K562 (cell line): Measurements from ENCODE around the gene SYT1.

Experiments
- NFIC ChIP-seq: fragments of 450-650 bp; IDR thresholded peaks from 2 replicates; pipeline ENCODE4 v1.6.1; 2017; ENCODE audit warnings: mild to moderate bottlenecking, inconsistent platforms
- RFX5 ChIP-seq: IDR thresholded peaks from 2 replicates; pipeline ENCODE4 v1.6.1; 2011; ENCODE audit warnings: low read depth, mild to moderate bottlenecking, improper control_type of control experiment, low read length
- TF ChIP-seq, protein P1 (sequence below): sonication (generic); formaldehyde crosslinking; IDR thresholded peaks from 2 replicates; pipeline ENCODE4 v1.8.0; 2022; ENCODE audit warnings: missing genetic modification reagents, mild to moderate bottlenecking, borderline replicate concordance
- TF ChIP-seq, protein P2 (sequence below): sonication (generic); formaldehyde crosslinking; IDR thresholded peaks from 2 replicates; pipeline ENCODE4 v1.5.0; 2020; ENCODE audit warnings: missing genetic modification reagents
- TF ChIP-seq, protein P3 (sequence below): sonication (generic); IDR thresholded peaks from 2 replicates; pipeline ENCODE4 v1.6.1; 2016

DNA sequence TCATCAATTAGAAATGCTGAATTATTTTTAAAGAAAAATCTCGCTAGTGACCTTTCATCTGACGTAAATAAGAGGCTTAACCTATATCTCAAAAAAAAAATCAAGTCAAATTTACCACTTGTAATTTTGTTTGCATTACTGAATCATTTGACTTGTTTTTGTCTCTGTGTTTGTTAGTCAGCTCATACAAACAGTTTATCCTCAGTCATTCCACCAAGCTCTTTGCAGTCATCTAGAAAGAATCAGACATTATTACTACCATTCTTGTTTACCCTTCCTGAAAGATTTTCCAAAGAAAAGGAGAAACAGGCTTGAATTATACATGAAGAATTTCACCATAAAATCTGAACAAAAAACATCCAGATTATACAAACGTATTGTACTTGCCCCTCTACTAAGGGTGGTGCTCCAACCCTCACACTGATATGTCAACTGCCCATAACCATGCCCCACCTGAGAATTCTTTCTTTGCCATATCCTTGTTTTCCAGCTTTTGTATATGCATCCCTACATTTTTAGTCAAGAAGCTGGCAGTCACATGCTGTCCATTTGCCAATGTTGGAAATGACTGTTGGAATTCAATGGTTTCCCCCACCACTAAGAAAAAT, 569.0 kb downstream of the SYT1 start:
- TF ChIP-seq, protein P1, sequence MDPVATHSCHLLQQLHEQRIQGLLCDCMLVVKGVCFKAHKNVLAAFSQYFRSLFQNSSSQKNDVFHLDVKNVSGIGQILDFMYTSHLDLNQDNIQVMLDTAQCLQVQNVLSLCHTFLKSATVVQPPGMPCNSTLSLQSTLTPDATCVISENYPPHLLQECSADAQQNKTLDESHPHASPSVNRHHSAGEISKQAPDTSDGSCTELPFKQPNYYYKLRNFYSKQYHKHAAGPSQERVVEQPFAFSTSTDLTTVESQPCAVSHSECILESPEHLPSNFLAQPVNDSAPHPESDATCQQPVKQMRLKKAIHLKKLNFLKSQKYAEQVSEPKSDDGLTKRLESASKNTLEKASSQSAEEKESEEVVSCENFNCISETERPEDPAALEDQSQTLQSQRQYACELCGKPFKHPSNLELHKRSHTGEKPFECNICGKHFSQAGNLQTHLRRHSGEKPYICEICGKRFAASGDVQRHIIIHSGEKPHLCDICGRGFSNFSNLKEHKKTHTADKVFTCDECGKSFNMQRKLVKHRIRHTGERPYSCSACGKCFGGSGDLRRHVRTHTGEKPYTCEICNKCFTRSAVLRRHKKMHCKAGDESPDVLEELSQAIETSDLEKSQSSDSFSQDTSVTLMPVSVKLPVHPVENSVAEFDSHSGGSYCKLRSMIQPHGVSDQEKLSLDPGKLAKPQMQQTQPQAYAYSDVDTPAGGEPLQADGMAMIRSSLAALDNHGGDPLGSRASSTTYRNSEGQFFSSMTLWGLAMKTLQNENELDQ (CRISPR knock-in tag), result no peak
- TF ChIP-seq, protein P2, sequence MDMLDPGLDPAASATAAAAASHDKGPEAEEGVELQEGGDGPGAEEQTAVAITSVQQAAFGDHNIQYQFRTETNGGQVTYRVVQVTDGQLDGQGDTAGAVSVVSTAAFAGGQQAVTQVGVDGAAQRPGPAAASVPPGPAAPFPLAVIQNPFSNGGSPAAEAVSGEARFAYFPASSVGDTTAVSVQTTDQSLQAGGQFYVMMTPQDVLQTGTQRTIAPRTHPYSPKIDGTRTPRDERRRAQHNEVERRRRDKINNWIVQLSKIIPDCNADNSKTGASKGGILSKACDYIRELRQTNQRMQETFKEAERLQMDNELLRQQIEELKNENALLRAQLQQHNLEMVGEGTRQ (CRISPR knock-in tag), result no peak
- TF ChIP-seq, protein P3, sequence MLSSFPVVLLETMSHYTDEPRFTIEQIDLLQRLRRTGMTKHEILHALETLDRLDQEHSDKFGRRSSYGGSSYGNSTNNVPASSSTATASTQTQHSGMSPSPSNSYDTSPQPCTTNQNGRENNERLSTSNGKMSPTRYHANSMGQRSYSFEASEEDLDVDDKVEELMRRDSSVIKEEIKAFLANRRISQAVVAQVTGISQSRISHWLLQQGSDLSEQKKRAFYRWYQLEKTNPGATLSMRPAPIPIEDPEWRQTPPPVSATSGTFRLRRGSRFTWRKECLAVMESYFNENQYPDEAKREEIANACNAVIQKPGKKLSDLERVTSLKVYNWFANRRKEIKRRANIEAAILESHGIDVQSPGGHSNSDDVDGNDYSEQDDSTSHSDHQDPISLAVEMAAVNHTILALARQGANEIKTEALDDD, result no peak
- no peak for TF ChIP-seq NFIC
- no peak for TF ChIP-seq RFX5
